ENCODE results near the gene MB21D2. TPM values are rescaled to one million over a fixed set of nuclear protein-coding genes. Genes with fewer than 3 reads are reported as not detected.

The MB21D2 gene
- total RNA-seq, 1 donor from 2014 or later: 11.0 TPM

- Histone ChIP-seq H4K20me1 (ENCODE audit: insufficient read depth, low read length) (peaks cover 33% of the 10 kb centered on the region), H3K79me2 (ENCODE audit: insufficient read depth, low read length) (peaks cover 95% of the 10 kb centered on the region), H2AFZ (ENCODE audit: low read depth, low read length) (no peak overlapping the region), H3K27me3 (ENCODE audit: insufficient read depth, low read length) (no peaks in the 10 kb centered on the region), H3K27ac (ENCODE audit: low read depth, low read length) (no peak overlapping the region), H3K4me2 (ENCODE audit: low read length) (no peak overlapping the region), H3K9me3 (ENCODE audit: insufficient read depth, low read depth, low read length) (peaks cover 3% of the 10 kb centered on the region), H3K36me3 (ENCODE audit: insufficient read depth, low read length) (no peaks in the 10 kb centered on the region), H3K4me3 (ENCODE audit: insufficient read depth, low read depth, low read length) (no peak overlapping the region), H3K9ac (ENCODE audit: low read length) (no peak overlapping the region), H3K4me1 (ENCODE audit: insufficient read depth, low read length) (peaks cover 3% of the 10 kb centered on the region)
- Mint-ChIP-seq H3K27ac (ENCODE audit: unreplicated experiment) (no peak overlapping the region), H3K9me3 (ENCODE audit: unreplicated experiment) (no peaks in the 10 kb centered on the region), H3K36me3 (ENCODE audit: low read depth, unreplicated experiment) (peaks cover 7% of the 10 kb centered on the region), H3K4me3 (ENCODE audit: unreplicated experiment) (no peak overlapping the region), H3K4me1 (ENCODE audit: low read depth, unreplicated experiment) (peaks cover 12% of the 10 kb centered on the region), H3K27me3 (ENCODE audit: low read depth, unreplicated experiment) (no peaks in the 10 kb centered on the region)
- no peak for DNase-seq (ENCODE audit: low read depth)
- TF ChIP-seq, protein P1, sequence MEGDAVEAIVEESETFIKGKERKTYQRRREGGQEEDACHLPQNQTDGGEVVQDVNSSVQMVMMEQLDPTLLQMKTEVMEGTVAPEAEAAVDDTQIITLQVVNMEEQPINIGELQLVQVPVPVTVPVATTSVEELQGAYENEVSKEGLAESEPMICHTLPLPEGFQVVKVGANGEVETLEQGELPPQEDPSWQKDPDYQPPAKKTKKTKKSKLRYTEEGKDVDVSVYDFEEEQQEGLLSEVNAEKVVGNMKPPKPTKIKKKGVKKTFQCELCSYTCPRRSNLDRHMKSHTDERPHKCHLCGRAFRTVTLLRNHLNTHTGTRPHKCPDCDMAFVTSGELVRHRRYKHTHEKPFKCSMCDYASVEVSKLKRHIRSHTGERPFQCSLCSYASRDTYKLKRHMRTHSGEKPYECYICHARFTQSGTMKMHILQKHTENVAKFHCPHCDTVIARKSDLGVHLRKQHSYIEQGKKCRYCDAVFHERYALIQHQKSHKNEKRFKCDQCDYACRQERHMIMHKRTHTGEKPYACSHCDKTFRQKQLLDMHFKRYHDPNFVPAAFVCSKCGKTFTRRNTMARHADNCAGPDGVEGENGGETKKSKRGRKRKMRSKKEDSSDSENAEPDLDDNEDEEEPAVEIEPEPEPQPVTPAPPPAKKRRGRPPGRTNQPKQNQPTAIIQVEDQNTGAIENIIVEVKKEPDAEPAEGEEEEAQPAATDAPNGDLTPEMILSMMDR (IDR thresholded peaks at IDR 0.05; ENCODE audit: insufficient read depth, low read depth, low read length): no peak
- TF ChIP-seq EZH2 (IDR thresholded peaks at IDR 0.05; ENCODE audit: insufficient read depth, low read length): no peak
- no peak for FAIRE-seq
These were observed 9.9 kb downstream of the MB21D2 start for GRCh38 chr3:192907784-192908183.

- no peak overlapping the region for H3K4me3 ChIP-seq (ENCODE audit: insufficient read depth, low read depth, low read length)
- no peaks in the 10 kb centered on the region for H3K9me3 Mint-ChIP-seq (ENCODE audit: unreplicated experiment)
- no peak for DNase-seq (ENCODE audit: low read depth)
- no peaks in the 10 kb centered on the region for H3K27me3 Mint-ChIP-seq (ENCODE audit: low read depth, unreplicated experiment)
- no peak for FAIRE-seq
- H3K4me1 ChIP-seq (ENCODE audit: insufficient read depth, low read length): peaks cover 12% of the 10 kb centered on the region
- no peak overlapping the region for H2AFZ ChIP-seq (ENCODE audit: low read depth, low read length)
- H3K9me3 ChIP-seq (ENCODE audit: insufficient read depth, low read depth, low read length): peaks cover 3% of the 10 kb centered on the region
- H3K4me2 ChIP-seq (ENCODE audit: low read length): no peak overlapping the region
- H3K9ac ChIP-seq (ENCODE audit: low read length): no peak overlapping the region
- TF ChIP-seq, protein P1 (IDR thresholded peaks at IDR 0.05; ENCODE audit: insufficient read depth, low read depth, low read length): no peak
- no peak for TF ChIP-seq EZH2 (IDR thresholded peaks at IDR 0.05; ENCODE audit: insufficient read depth, low read length)
- H3K79me2 ChIP-seq (ENCODE audit: insufficient read depth, low read length): peaks cover 95% of the 10 kb centered on the region
- H4K20me1 ChIP-seq (ENCODE audit: insufficient read depth, low read length): peaks cover 27% of the 10 kb centered on the region
- H3K4me1 Mint-ChIP-seq (ENCODE audit: low read depth, unreplicated experiment): peaks cover 16% of the 10 kb centered on the region
- no peak overlapping the region for H3K27ac ChIP-seq (ENCODE audit: low read depth, low read length)
- H3K27me3 ChIP-seq (ENCODE audit: insufficient read depth, low read length): no peaks in the 10 kb centered on the region
- H3K36me3 ChIP-seq (ENCODE audit: insufficient read depth, low read length): no peaks in the 10 kb centered on the region
- H3K27ac Mint-ChIP-seq (ENCODE audit: unreplicated experiment): no peak overlapping the region
- peaks cover 7% of the 10 kb centered on the region for H3K36me3 Mint-ChIP-seq (ENCODE audit: low read depth, unreplicated experiment)
- no peak overlapping the region for H3K4me3 Mint-ChIP-seq (ENCODE audit: unreplicated experiment)
These were observed 10.7 kb downstream of the MB21D2 start for GRCh38 chr3:192906940-192907339.

DNA sequence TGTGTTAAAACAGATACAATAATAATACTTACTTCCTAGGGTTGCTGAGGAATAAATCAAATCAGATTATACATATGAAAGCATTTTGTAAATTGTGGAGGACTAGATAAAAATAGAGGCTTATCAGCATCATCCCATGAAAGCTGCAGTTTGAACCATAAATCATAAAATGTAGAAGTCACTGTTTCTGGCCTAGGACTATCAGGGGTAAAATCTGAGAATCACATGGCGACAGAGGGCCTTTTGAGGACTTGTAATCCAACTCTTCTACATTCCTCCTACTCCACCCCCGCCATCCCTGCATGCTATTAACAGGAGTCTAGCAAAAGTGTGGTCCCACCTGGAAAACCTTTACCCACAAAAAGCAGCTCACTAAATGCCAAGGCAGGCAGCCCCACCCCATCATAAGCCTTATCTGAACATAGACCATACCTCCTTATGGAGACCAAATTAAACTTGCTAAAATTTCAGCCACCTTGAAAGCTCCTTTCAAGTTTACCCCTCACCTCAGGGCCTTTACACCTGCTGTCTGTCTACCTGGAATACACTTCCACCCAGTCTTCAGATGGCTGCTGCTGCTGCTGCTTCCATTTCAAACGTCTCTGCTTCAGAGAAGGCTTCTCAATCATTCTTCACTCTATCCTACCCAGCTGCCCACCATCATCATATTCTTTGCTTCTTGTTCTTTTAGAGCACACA, 11.5 kb downstream of the MB21D2 start:
- FAIRE-seq (no peak), DNase-seq (ENCODE audit: low read depth) (no peak)
- Histone ChIP-seq H3K4me2 (ENCODE audit: low read length) (no peak overlapping the region), H3K79me2 (ENCODE audit: insufficient read depth, low read length) (peaks cover 88% of the 10 kb centered on the region), H2AFZ (ENCODE audit: low read depth, low read length) (no peak overlapping the region), H3K9me3 (ENCODE audit: insufficient read depth, low read depth, low read length) (peaks cover 3% of the 10 kb centered on the region), H3K4me3 (ENCODE audit: insufficient read depth, low read depth, low read length) (no peak overlapping the region), H3K27ac (ENCODE audit: low read depth, low read length) (no peak overlapping the region), H4K20me1 (ENCODE audit: insufficient read depth, low read length) (peaks cover 19% of the 10 kb centered on the region), H3K4me1 (ENCODE audit: insufficient read depth, low read length) (peaks cover 16% of the 10 kb centered on the region), H3K36me3 (ENCODE audit: insufficient read depth, low read length) (no peaks in the 10 kb centered on the region), H3K27me3 (ENCODE audit: insufficient read depth, low read length) (no peaks in the 10 kb centered on the region), H3K9ac (ENCODE audit: low read length) (no peak overlapping the region)
- peaks cover 7% of the 10 kb centered on the region for H3K36me3 Mint-ChIP-seq (ENCODE audit: low read depth, unreplicated experiment)
- peaks cover 22% of the 10 kb centered on the region for H3K4me1 Mint-ChIP-seq (ENCODE audit: low read depth, unreplicated experiment)
- no peak overlapping the region for H3K4me3 Mint-ChIP-seq (ENCODE audit: unreplicated experiment)
- no peak for TF ChIP-seq EZH2 (IDR thresholded peaks at IDR 0.05; ENCODE audit: insufficient read depth, low read length)
- TF ChIP-seq, protein P1 (IDR thresholded peaks at IDR 0.05; ENCODE audit: insufficient read depth, low read depth, low read length): no peak
- no peaks in the 10 kb centered on the region for H3K27me3 Mint-ChIP-seq (ENCODE audit: low read depth, unreplicated experiment)
- H3K27ac Mint-ChIP-seq (ENCODE audit: unreplicated experiment): no peak overlapping the region
- no peaks in the 10 kb centered on the region for H3K9me3 Mint-ChIP-seq (ENCODE audit: unreplicated experiment)
